NCI-H1092 (cell line): ENCODE results near the gene MC3R.

Source experiments
- DNase-seq: peaks from one replicate; lab custom pipeline; 2025; lab: John Stamatoyannopoulos, UW

MC3R gene

DNA sequence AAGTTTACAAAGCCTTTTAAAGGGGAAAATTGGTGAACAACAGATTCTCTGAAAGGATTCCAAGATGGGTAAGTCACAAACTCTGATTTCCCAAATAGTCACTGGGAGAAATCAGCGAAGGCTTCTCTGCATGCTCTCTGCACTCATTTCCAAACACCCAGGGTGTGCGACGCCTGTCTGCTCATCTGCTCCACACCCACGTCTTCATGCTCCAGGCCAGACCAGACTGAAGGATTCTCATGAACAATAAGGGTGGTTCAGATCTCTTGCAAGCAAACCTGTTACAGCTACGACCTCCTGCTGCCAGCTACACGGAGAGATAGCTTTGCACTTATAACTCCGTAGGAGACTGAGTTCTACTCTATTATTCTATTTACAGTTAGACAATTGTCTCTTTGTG lies 1.4 kb downstream of the MC3R start:
- no peak for DNase-seq

DNA sequence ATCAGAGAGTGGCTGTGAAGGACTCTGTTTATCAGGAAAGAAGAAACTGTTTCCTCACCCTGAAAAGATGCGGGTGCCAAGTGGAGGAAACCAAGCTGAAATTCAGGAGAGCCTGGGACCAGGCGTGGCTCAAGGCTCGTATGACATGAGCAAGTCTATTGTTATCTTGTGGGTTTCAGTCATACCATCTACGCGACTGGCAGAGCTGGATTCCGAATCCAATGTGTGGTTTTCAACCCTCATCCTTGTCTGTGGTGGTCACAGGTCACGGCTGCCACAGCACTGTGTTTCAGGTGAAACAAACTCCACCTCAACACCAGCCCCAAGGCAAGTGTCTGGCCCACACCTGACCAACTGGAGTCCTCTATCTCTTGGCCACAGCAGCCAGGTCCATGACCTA lies 9.1 kb downstream of the MC3R start:
- DNase-seq, result no peak

DNA sequence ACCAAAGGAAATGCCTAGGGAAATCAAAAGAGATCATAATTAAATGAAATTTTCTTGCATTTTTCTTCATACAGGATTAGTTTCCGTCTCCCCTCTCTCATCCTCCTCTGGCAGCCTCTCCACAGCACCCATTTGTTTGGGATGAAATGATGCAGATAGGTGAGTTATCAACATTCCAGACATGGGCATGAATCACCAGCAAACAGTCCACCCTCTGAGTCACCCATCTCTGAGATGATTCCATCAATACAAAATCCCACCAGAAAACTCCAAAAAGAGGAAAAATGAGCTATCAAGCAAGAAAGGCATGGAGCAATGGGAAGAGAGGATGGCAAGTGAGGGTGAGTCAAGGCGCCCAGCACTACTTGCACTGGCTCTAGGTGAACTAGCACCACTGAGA lies 11.4 kb downstream of the MC3R start:
- DNase-seq, result no peak

DNA sequence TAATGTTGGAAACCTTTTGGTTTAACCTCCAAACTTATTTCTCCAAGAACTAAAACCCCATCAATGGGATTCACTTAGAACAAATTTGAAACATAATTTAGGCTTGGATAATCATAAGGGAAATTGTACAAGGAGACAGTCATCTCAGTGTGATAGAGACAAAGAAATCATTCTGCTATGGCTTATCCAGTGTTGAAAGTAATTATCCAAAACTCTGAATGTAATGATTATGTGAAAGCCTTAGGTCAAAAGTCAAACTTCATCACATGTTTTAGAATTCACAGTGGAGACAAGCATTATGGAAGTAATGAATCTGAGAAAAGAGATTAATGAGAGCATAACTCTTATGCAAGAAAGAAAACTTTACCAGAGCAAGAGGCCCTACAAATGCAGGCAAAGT lies 20.0 kb downstream of the MC3R start:
- DNase-seq, result no peak

DNA sequence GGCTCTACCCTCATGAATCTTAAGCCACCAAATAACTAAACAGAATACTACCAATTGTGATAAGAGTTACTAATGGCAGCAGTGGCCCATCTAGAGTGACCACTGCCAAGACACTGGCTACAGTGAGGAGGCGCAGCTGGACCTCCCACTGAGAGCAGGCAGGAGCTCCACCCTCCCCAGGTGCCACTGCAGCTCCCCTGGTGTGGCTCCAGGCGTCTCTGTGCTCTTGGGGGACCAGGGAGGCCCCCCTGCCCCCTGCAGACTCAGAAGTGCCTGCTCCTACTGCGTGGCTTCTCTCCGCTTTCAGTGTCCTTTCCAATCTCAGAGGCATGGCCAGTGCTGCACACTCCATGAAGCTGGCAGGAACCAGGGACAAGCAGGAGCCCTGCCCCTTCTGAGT lies 23.4 kb downstream of the MC3R start:
- no peak for DNase-seq

DNA sequence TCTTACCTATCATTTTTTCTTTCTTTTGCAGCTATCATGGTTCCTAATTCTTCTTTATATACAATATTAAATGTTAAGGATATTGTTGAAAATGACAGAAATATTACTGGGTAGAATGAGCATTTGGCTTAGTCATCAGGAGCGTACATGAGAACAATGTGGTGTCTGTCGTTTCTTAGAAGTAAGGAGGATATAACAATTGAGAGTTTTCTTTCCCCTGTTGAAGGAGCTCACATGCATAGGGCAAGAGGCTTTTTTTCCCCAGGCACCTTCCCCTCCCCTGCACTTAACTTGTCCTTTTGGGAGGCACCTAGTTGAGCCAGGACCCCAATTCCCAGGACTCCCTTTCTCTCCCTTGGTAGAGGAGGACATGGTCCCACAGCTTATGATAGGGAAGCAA lies 25.0 kb downstream of the MC3R start:
- no peak for DNase-seq

DNA sequence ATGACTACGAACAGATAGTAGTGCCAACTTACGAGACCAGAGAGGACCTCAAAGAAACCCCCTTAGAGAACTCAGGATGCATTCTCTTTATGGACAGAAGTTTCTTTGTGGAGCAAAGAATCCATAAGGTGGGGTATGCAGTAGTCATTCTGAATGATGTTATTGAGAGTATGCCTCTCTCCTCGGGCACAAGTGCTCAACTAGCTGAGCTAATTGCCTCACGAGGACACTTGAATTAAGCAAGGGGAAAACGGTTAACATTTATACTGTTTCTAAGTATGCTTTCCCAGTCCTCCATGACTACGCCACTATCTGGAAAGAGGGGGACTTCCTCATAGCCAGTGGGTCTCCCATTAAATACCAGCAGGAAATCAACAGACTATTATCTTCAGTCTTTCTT lies 25.6 kb downstream of the MC3R start:
- DNase-seq, result no peak

DNA sequence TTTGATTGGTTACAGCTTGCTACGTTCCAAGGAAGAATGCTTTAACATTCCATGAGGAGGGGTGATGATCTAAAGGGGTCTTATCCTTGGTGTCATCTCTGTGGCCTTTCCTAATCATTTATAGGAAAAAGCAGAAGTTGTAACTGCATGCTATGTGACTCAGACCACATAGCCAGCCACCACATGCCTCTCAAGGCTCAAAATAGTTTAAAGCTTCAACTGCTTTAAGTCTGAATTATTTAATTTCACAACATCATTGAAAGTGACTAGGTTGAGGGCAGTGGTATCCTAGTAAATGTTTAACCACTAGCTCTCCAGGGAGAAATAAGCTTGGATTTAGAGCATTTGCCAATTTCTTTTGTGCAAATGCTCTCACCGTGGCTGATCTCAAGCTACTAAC lies 29.7 kb downstream of the MC3R start:
- DNase-seq, result no peak

DNA sequence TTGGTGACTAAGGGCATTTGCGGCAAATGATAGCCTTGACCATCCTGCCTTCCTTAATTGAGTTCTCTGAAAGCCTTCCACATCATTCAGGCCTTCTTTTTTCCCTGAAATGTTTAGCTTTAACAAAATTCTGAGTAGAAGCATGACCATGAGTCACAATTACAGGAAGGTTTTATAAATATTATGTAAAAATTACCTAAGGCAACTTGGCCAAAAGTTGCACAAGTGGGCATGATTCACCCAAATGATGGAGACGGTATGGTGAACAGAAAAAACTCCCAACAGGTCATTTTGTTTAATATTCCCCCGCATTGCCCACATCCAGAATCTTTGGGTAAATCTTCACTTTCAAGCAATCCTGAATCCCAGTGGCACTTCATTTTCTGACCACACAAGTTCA lies 37.0 kb downstream of the MC3R start:
- no peak for DNase-seq

DNA sequence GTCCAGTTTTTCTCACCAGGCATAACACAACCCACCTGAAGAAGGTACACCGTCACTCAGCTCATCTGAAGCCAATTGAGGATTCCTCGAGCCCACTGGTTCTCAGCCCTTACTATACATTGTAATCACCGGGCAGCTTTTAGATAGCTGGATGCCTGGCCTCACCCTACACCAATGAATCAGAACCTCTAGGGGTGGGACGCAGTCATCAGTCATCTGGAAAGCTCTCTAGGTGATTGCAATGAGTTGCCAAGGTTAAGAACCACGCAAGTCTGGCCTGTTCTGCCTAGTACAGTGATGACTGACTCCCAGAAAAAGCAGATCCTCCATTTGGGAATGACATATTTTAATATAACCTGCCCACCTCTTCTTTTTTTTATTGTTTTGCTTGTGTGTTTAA lies 41.1 kb downstream of the MC3R start:
- DNase-seq, result no peak

DNA sequence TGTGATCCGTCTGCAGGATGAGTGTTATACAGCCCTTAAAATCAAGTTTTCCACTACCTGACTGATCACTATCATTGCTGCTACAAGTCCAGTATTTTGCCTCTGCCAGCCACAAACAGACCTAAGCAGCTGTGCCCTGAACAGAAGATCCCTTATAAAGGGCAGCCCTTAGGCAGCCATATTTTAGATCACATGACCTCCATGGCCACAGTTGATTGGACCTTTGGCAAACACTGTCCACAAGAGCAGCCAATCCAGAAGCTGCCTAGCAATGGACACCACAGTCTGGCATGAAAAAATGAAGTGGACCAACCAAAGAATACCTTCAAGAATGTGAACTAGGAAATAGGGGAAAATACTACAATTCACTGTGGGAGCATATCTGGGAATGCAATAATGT lies 50.8 kb downstream of the MC3R start:
- no peak for DNase-seq
